ENCODE results near the gene TNIK. TPM values are rescaled to one million over a fixed set of nuclear protein-coding genes. Genes with fewer than 3 reads are reported as not detected.

Gene TNIK
- total RNA-seq, 6 donors from 2014 or later, result 23.2 to 74.4 (median 38.3) TPM

GRCh38 chr3:171354049-171354705 lies 106.0 kb downstream of the TNIK start:
- peaks cover 0 to 29% (median 9%) of the 10 kb centered on the region in 4 donors for H3K4me1 ChIP-seq
- H3K9me3 ChIP-seq, result no peaks in the 10 kb centered on the region
- 85 to 90% methylated on average over 5 of the region's 5 CpGs for WGBS, 2 donors
- DNase-seq (no peak), ATAC-seq (ENCODE audit: low FRiP score in 2 of 2) (no peak)
- H3K27me3 ChIP-seq, result no peaks in the 10 kb centered on the region
- no peaks in the 10 kb centered on the region for H3K36me3 ChIP-seq
- H3K4me3 ChIP-seq, result no peak overlapping the region
- H3K27ac ChIP-seq, result peak overlapping the region in 2 of 4 donors; percentile 6 to 52
- TF ChIP-seq POLR2A (IDR thresholded peaks at IDR 0.05) (no peak), CTCF (IDR thresholded peaks at IDR 0.05) (no peak), EP300 (IDR thresholded peaks at IDR 0.05) (no peak)

- WGBS, 2 donors, result 83% methylated on average over 4 of the region's 4 CpGs
- no peak overlapping the region for H3K27ac ChIP-seq
- no peak for ATAC-seq (ENCODE audit: low FRiP score in 2 of 2)
Observed at GRCh38 chr3:171353423-171353822, 106.8 kb downstream of the TNIK start.

GRCh38 chr3:171352387-171352935 lies 107.7 kb downstream of the TNIK start:
- peak in 1 of 2 donors; percentile 54 for ATAC-seq (ENCODE audit: low FRiP score in 2 of 2)
- Histone ChIP-seq H3K4me3 (no peak overlapping the region), H3K4me1 (peaks cover 0 to 26% (median 12%) of the 10 kb centered on the region in 4 donors), H3K27me3 (no peaks in the 10 kb centered on the region), H3K36me3 (no peaks in the 10 kb centered on the region), H3K9me3 (no peaks in the 10 kb centered on the region), H3K27ac (peak overlapping the region in 2 of 4 donors; percentile 1 to 23)
- WGBS, 2 donors, result 52 to 65% methylated on average over 2 of the region's 2 CpGs
- TF ChIP-seq POLR2AphosphoS5 (IDR thresholded peaks at IDR 0.05) (no peak), CTCF (IDR thresholded peaks at IDR 0.05) (no peak), POLR2A (IDR thresholded peaks at IDR 0.05) (no peak), EP300 (IDR thresholded peaks at IDR 0.05) (peak in 1 of 4 donors; percentile 81)
- no peak for DNase-seq

More at GRCh38 chr3:171353423-171353822, 106.8 kb downstream of the TNIK start:
- Histone ChIP-seq H3K27me3 (no peaks in the 10 kb centered on the region), H3K9me3 (no peaks in the 10 kb centered on the region), H3K4me1 (peaks cover 0 to 26% (median 7%) of the 10 kb centered on the region in 4 donors), H3K36me3 (no peaks in the 10 kb centered on the region), H3K4me3 (no peak overlapping the region)
- DNase-seq, result no peak
- TF ChIP-seq CTCF (IDR thresholded peaks at IDR 0.05), result no peak
- peak in 1 of 4 donors; percentile 10 for TF ChIP-seq EP300 (IDR thresholded peaks at IDR 0.05)

- Histone ChIP-seq H3K36me3 (no peaks in the 10 kb centered on the region), H3K27ac (peak overlapping the region in 2 of 4 donors; percentile 1 to 23), H3K9me3 (no peaks in the 10 kb centered on the region), H3K4me1 (peaks cover 0 to 27% (median 15%) of the 10 kb centered on the region in 4 donors), H3K27me3 (no peaks in the 10 kb centered on the region), H3K4me3 (no peak overlapping the region)
- 81 to 83% methylated on average over 1 of the region's 1 CpG for WGBS, 2 donors
- TF ChIP-seq CTCF (IDR thresholded peaks at IDR 0.05) (no peak), POLR2A (IDR thresholded peaks at IDR 0.05) (no peak), EP300 (IDR thresholded peaks at IDR 0.05) (no peak)
- DNase-seq (no peak), ATAC-seq (ENCODE audit: low FRiP score in 2 of 2) (peak in 1 of 2 donors; percentile 48)
Observed at GRCh38 chr3:171351676-171352075, 108.5 kb downstream of the TNIK start.

- Histone ChIP-seq H3K9me3 (no peaks in the 10 kb centered on the region), H3K27ac (no peak overlapping the region), H3K36me3 (no peaks in the 10 kb centered on the region), H3K4me1 (peaks cover 0 to 24% (median 16%) of the 10 kb centered on the region in 4 donors), H3K4me3 (no peak overlapping the region), H3K27me3 (no peaks in the 10 kb centered on the region)
- DNase-seq, result no peak
- no peak for TF ChIP-seq POLR2AphosphoS5 (IDR thresholded peaks at IDR 0.05)
- ATAC-seq (ENCODE audit: low FRiP score in 2 of 2), result no peak
Observed at GRCh38 chr3:171350364-171350763, 109.8 kb downstream of the TNIK start.

Measured in upper lobe of left lung (tissue), 6 donors.